ENCODE data around the gene KDM1A. TPM values are rescaled to one million over a fixed set of nuclear protein-coding genes. Genes with fewer than 3 reads are reported as not detected.

Gene KDM1A
- total and polyA plus RNA-seq, 2 donors (not counting 3 experiments of a cell fraction or from before 2014, with no cell fraction given) = 105 to 111 TPM

DNA sequence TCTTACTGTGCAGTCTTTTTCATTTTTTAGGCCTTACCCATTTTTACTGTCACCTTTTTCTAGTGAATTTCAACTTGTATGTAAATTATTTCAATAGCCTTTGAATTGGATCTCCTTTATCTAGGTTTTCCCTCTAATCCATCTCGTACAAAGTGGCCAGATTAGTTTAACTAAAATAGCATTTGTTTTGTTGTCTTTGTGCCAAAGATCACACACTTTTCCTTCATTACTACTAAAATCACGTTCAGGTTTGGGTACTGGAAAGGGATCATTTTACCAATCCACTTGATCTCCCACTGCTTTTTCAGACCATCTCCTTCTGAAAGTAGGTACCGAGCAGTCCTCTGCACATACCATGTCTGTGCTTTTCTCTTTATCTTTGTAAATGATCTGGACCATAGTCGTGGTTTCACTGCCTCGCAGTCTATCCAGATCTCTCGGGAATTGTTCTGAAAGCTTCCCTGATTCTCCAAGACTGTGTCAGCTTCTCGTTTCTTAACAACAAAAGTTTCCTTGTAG, 20.1 kb downstream of the KDM1A start:
- ChIA-PET POLR2A (no interaction called here), CTCF (no interaction called here)
- Histone ChIP-seq H3K4me1 (ENCODE audit: control insufficient read depth, extremely low read depth, insufficient read depth, low read length) (no peaks in the 10 kb centered on the region), H3K9me3 (replicated peaks; ENCODE audit: control insufficient read depth, insufficient read depth, low read length) (no peaks in the 10 kb centered on the region), H3K36me3 (ENCODE audit: control insufficient read depth in 2 of 2, extremely low read depth in 1 of 2, insufficient read depth in 2 of 2, low read length in 2 of 2) (no peaks in the 10 kb centered on the region), H3K27me3 (ENCODE audit: control insufficient read depth in 2 of 2, insufficient read depth in 2 of 2, low read length in 2 of 2) (no peaks in the 10 kb centered on the region), H3K9ac (replicated peaks; ENCODE audit: extremely low read depth, insufficient read depth, low read length) (no peak overlapping the region), H2AFZ (ENCODE audit: low read depth, low read length) (no peak overlapping the region), H3K79me2 (ENCODE audit: control insufficient read depth, insufficient read depth, low read length) (peaks cover 81% of the 10 kb centered on the region), H3K9me1 (replicated peaks; ENCODE audit: control insufficient read depth, extremely low read depth, insufficient read depth, low read length) (no peaks in the 10 kb centered on the region), H4K20me1 (replicated peaks; ENCODE audit: control insufficient read depth, extremely low read depth, insufficient read depth, low read length) (peaks cover 2% of the 10 kb centered on the region), H3K4me2 (ENCODE audit: insufficient read depth, low read length) (no peak overlapping the region), H3K4me3 (replicated peaks in 1 of 3; ENCODE audit: insufficient read depth in 1 of 3, low read depth in 1 of 3, low read length in 3 of 3) (no peak overlapping the region), H3K27ac (ENCODE audit: insufficient read depth, low read depth, low read length) (no peak overlapping the region)
- TF ChIP-seq FOS (IDR thresholded peaks at IDR 0.05; ENCODE audit: borderline replicate concordance, insufficient read depth, low read length) (no peak), EZH2 (IDR thresholded peaks at IDR 0.05; ENCODE audit: borderline replicate concordance, low read depth, low read length, severe bottlenecking) (no peak), JUN (IDR thresholded peaks at IDR 0.05; ENCODE audit: borderline replicate concordance, insufficient read depth, insufficient read length, low read depth) (no peak), POLR2AphosphoS5 (IDR thresholded peaks at IDR 0.05; ENCODE audit: insufficient read depth, low read depth, low read length) (no peak), GATA2 (IDR thresholded peaks at IDR 0.05; ENCODE audit: insufficient read depth, insufficient read length, low read depth, low read length) (no peak), POLR2A (IDR thresholded peaks at IDR 0.05; ENCODE audit: low read depth, low read length) (no peak), MYC (IDR thresholded peaks at IDR 0.05; ENCODE audit: low read depth, low read length) (no peak)
- TF ChIP-seq, protein P1, sequence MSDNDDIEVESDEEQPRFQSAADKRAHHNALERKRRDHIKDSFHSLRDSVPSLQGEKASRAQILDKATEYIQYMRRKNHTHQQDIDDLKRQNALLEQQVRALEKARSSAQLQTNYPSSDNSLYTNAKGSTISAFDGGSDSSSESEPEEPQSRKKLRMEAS (IDR thresholded peaks at IDR 0.05; ENCODE audit: insufficient read depth, insufficient read length) = no peak
- TF ChIP-seq, protein P2, sequence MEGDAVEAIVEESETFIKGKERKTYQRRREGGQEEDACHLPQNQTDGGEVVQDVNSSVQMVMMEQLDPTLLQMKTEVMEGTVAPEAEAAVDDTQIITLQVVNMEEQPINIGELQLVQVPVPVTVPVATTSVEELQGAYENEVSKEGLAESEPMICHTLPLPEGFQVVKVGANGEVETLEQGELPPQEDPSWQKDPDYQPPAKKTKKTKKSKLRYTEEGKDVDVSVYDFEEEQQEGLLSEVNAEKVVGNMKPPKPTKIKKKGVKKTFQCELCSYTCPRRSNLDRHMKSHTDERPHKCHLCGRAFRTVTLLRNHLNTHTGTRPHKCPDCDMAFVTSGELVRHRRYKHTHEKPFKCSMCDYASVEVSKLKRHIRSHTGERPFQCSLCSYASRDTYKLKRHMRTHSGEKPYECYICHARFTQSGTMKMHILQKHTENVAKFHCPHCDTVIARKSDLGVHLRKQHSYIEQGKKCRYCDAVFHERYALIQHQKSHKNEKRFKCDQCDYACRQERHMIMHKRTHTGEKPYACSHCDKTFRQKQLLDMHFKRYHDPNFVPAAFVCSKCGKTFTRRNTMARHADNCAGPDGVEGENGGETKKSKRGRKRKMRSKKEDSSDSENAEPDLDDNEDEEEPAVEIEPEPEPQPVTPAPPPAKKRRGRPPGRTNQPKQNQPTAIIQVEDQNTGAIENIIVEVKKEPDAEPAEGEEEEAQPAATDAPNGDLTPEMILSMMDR (IDR thresholded peaks at IDR 0.05; ENCODE audit: extremely low read depth in 1 of 2, insufficient read depth in 1 of 2, low read depth in 1 of 2, low read length in 2 of 2) = no peak
- DNase-seq (ENCODE audit: low read depth, low spot score) (peak; percentile 14), FAIRE-seq (no peak)
- intact Hi-C loops (cut with micrococcal nuclease) (no loop called here), dilution Hi-C loops (cut with MboI; ENCODE audit: extremely low pct_ligation_motif_present, low sequenced_read_pairs) (no loop called here)
- BruUV-seq (replicated peaks) = no TSS peak
